Measurements from ENCODE around the gene RASL12.
"Not testable (repeated sequence)": the region's sequence is repeated elsewhere in the genome, so short reads cannot be mapped to it uniquely, and the experiment has no call there.

RASL12 gene

GRCh38 chr15:65028921-65029735, 38.7 kb downstream of the RASL12 start, which contains the start of gene MTFMT:
Gene MTFMT, minus strand, starts transcription at chr15:65029639. Its CDS starts 26 bp downstream, at chr15:65029613.
- peak; percentile 88 to 90 for DNase-seq (ENCODE audit: low read depth in 1 of 2, low spot score in 1 of 2)

GRCh38 chr15:65028338-65028737, 39.5 kb downstream of the RASL12 start:
- no peak for DNase-seq (ENCODE audit: low read depth in 1 of 2, low spot score in 1 of 2)

DNA sequence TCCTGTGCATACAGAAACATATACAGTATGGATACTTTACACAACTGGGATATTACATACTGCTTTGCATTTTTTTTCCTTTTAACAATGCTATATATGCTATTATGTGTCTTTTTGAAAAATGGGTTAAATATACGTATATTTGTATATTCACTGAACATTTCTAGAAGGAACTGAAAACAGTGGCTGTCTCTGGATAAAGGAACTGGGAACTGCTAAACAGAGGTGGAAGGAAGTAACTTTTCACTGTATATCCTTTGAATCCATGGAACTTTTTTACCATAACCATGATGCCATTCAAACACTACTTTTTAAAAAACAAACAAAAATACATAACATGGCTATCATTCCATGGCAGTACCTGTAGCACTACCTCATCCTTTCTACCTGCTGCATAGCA, 40.2 kb downstream of the RASL12 start:
- DNase-seq (ENCODE audit: low read depth in 1 of 2, low spot score in 1 of 2), result no peak

DNA sequence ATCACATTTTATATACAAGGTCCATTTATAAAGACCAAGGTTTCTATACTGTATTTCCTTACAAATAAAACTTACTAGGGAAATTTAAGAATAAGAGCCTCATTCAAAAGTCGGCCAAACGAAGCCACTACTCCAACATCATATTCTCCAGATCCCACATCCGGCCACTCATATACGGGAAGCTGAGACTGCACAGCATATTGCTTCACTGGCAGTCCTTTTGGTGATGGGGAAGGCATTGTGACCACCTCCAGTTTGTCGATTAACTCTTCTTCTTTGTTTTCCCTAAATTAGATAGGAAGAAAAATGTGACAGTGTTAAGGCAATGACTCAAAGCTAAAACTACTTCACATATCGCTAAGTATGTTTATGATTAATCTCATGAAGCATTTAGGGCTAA, 41.0 kb downstream of the RASL12 start:
- no peak for DNase-seq (ENCODE audit: low read depth in 1 of 2, low spot score in 1 of 2)

DNA sequence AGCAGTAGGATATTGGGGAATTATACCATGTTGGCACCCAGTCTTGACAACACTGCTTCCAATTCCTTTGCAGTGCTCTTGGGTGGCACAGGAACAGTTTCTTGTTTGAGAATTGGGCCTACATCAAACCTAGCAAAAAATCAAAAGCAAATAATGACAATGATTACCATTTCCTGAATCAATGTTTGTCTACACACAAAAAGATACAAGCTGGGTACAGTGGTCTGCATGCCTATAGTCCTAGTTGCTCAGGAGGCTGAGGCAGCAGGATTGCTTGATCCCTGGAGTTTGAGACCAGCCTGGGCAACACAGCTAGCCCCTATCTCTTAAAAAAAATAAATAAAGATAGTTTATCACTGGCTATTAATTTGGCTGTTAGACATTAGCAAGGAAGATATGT, 46.3 kb downstream of the RASL12 start:
- no peak for DNase-seq (ENCODE audit: low read depth in 1 of 2, low spot score in 1 of 2)

GRCh38 chr15:65020419-65020818, 47.4 kb downstream of the RASL12 start:
- no peak for DNase-seq (ENCODE audit: low read depth in 1 of 2, low spot score in 1 of 2)

- DNase-seq (ENCODE audit: low read depth in 1 of 2, low spot score in 1 of 2), result not testable (repeated sequence)
These were observed 56.6 kb downstream of the RASL12 start for GRCh38 chr15:65011198-65011597.

- no peak for DNase-seq (ENCODE audit: low read depth in 1 of 2, low spot score in 1 of 2)
These were observed 58.8 kb downstream of the RASL12 start for GRCh38 chr15:65008983-65009382.

GRCh38 chr15:65006876-65007275, 60.9 kb downstream of the RASL12 start:
- DNase-seq (ENCODE audit: low read depth in 1 of 2, low spot score in 1 of 2), result no peak

GRCh38 chr15:65004993-65005392, 62.8 kb downstream of the RASL12 start:
- no peak for DNase-seq (ENCODE audit: low read depth in 1 of 2, low spot score in 1 of 2)

All from activated CD4-positive, alpha-beta T cell treated with anti-CD3 and anti-CD28 coated beads, Interleukin-2, amount 50 U/mL, for 24 hours (primary cell).